MV-4-11 (cell line): Measurements from ENCODE around the gene MRPL22.
"Not testable (repeated sequence)": the region's sequence is repeated elsewhere in the genome, so short reads cannot be mapped to it uniquely, and the experiment has no call there.

Source experiments
- DNase-seq: peaks from one replicate; lab custom pipeline; 2025; lab: John Stamatoyannopoulos, UW

Gene MRPL22

GRCh38 chr5:154997746-154998145 is 56.9 kb downstream of the MRPL22 start:
- no peak for DNase-seq

DNA sequence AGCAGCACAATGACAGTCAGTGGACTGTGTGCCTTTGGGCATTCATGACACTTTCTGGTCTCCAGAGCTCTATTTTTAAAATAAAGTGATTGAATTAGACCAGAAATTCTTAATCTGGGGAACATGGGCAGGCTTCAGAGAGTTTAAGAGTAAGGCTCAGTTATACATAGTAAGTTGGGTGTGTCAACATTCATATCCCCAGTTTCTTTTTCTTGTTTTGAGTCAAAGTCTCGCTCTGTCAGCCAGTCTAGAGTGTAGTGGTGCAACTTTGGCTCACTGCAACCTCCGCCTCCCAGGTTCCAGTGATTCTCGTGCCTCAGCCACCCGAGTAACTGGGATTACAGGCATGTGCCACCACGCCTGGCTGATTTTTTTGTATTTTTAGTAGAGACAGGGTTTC is 59.0 kb downstream of the MRPL22 start:
- DNase-seq, result no peak

DNA sequence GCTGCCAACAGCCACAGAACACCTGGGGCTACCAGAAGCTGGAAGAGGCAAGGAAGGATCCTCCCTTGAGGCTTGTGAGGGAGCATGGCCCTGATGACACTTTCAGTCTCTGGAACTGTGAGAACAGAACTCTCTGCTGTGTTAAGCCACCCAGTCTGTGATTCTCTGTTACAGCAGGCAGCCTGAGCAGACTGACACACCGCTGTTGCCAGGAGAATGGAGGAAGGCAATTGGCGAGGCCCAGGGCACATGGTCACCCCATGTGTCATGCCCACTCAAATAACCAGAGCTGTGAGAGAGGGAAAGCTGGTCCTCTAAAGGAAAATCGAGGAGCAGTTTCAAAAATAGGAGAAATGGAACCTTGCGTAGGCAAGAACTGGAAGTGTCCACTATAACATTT is 60.6 kb downstream of the MRPL22 start:
- DNase-seq, result no peak

GRCh38 chr5:155002722-155003121 is 61.8 kb downstream of the MRPL22 start:
- DNase-seq, result not testable (repeated sequence)

DNA sequence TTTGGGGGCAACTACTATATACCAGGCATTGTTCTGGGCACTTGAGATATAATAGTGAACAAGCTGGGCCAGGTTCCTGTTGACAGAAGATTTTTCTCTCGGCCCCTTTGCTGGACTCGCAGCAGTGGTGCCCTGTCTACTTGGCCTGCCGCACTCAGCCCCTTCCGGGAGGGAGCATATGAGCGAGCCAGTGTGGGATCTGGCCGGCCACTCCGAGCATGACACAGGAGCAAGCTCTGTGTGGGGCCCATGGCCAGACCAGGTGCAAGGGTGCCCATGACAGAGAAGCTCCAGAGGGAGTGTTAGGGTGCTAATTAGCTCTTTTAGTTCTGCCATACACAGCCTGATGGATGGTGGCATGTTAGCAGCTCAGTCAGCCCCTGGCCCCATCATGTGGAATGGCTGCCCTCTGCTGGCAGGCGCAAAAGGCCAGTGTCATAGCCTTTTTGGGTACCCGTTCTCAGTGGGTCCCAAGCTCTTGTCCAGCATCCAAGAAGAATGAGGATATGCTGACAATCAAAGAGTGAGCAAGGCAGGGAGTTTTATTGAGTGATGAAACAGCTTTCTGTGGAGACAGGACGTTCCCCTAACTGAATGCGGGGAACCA is 63.4 kb downstream of the MRPL22 start:
- DNase-seq, result peak; percentile 17

DNA sequence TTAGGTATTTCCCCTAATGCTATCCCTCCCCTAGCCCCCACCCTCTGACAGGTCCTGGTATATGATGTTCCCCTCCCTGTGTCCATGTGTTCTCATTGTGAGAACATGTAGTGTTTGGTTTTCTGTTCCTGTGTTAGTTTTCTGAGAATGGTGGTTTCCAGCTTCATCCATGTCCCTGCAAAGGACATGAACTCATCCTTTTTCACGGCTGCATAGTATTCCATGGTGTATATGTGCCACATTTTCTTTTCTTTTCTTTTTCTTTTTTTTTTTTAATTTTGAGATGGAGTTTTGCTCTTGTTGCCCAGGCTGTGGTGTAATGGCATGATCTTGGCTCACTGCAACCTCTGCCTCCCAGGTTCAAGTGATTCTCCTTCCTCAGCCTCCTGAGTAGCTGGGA is 65.4 kb downstream of the MRPL22 start:
- DNase-seq, result not testable (repeated sequence)

- no peak for DNase-seq
Observed at GRCh38 chr5:155008669-155009068, 67.8 kb downstream of the MRPL22 start.

GRCh38 chr5:155010881-155011280 is 70.0 kb downstream of the MRPL22 start:
- DNase-seq, result no peak

- no peak for DNase-seq
Observed at GRCh38 chr5:155013526-155013925, 72.7 kb downstream of the MRPL22 start, which contains the start of gene KIF4B. TSS of gene KIF4B (plus strand) at chr5:155013755. CDS start at chr5:155013860, 105 bp downstream.

DNA sequence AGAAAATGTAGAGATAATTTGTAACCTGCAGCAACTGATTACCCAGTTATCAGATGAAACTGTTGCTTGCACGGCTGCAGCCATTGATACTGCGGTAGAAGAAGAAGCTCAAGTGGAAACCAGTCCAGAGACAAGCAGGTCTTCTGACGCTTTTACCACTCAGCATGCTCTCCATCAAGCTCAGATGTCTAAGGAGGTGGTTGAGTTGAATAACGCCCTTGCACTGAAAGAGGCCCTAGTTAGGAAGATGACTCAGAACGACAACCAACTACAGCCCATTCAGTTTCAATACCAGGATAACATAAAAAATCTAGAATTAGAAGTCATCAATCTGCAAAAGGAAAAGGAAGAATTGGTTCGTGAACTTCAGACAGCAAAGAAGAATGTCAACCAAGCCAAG is 74.4 kb downstream of the MRPL22 start:
- no peak for DNase-seq

DNA sequence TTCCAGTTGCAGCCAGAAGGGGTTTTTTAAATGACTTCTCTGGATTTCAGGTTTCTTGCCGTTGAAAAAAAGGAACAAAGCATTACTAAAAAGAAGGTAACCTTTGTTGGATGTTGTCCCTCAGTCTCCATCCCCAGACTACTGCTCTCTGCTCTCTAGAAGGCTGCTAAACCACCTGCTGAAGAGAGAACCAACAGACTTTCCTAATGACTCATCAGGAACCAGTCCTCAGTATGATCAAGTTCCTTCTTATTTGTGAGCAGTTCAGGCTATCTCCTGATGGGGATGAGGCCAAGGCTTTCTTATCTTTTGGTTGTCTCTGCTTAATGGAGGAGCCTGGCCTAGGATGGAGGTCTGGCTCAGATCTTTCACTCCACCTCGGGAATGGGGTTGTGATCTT is 76.7 kb downstream of the MRPL22 start:
- peak; percentile 77 for DNase-seq
